HG03460 (cell line): Measurements from ENCODE around the gene DMGDH.

Experiments
- ATAC-seq: cut with Tn5 transposase; IDR thresholded peaks from one replicate; pipeline ENCODE4 v1.9.1; 2021; ENCODE audit not compliant: unreplicated experiment

The DMGDH gene

DNA sequence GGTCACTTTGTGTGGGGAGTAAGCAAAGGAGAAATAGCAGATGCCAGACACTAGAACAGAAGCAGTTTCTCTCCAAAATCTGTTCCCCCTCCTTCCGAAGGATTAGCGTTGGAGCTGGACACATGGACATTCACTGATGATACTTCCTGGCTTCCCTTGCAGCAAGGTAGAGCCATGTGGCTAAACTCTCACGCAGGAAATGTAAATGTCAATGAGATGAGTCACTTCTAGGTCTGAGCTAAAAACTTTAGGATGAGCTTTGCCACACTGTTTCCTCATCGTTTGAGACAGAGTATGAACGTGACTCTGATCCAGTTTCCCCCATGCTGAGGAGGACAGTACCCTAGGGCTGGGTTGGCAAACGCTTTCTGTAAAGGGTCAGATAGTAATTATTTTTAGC, 5.2 kb upstream of the DMGDH start:
- no peak for ATAC-seq

DNA sequence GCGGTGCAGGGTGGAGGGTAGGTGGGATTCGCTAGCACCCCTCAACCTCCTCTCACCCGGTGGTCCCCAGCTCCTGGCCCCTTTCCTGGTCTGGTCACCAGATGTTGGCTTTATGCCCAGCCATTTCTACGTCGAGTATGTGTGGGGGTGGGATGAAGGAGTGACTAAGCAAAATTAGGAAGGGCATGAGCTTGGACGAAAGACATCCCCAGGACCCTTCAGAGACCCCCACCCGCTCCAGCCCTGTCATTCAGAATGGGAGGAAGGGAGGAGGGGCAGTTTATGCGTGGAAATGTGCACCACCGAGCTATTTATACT, 835 bp upstream of the DMGDH start:
- no peak for ATAC-seq

DNA sequence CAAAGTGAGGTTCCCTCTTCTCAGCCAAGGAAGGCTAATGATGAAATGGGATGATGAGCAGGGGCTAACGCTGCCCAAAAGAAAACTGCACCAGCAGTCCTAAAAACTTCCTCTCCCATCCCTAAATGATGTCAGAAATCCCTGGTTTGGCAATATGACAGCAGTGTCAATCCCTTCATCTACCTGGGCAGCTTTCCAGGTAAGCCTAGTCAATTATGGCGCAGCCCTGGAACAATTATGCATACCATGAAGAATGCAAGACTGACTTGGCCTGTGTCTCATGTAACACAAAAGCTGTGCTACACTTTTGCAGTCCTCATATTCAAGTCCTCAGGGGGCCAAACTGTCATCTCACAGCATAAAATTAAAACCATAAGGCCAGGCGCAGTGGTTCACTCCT, 7.0 kb downstream of the DMGDH start:
- no peak for ATAC-seq

DNA sequence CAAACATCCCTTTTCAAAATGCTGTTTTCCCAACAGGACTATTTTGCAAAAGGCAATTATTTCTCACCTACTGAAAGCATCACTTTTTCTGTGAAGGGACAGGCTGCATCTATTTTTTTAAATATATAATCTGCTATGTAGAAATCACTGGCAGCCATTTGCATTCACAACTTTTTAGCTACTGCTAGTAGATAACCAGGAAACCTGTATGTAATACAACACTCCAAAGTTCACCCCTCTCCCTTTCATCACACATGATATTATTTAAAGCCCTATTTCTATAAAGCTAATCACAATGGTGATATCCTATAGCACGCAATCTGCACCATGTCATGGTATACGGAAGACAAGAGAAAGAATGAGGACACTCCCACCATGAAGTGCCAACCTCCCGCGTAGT, 9.8 kb downstream of the DMGDH start:
- ATAC-seq = no peak

DNA sequence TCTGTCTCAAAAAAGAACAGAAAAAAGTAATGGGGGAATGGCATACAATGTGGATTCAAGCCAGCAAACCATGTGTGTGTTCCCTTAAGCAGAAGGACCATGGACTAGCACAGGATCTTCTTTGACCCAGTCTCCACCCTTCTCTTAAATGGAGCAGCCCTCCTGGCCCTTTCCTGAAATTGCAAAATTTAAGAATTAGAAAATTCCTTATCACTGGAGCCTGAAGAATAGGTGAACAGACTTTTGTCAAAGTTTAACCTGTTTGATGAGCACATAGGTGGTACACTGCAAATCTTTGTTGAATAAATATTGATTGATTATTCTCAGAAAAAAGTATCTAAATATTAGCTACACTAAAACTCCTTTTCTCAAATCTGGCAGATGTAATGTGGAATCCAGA, 12.6 kb downstream of the DMGDH start:
- no peak for ATAC-seq

DNA sequence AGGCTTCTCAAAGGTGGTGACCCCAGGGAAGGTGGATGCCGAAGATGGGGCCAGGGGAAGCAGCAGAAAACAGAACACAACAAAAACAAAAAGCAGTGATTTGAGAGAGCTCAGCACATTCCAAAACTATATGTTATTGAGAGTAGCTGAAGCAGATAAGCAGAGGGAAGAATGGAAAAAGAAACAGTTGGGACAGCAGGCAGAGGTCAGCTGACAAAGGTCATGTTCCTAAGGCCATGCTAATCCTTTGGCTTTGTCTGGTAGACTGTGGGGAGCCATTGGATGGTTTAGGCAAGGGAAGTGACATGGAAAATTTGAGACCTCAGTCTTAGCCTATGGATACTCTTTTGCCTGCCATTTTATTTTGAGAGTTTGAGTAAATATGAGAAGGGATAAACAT, 14.5 kb downstream of the DMGDH start:
- no peak for ATAC-seq

DNA sequence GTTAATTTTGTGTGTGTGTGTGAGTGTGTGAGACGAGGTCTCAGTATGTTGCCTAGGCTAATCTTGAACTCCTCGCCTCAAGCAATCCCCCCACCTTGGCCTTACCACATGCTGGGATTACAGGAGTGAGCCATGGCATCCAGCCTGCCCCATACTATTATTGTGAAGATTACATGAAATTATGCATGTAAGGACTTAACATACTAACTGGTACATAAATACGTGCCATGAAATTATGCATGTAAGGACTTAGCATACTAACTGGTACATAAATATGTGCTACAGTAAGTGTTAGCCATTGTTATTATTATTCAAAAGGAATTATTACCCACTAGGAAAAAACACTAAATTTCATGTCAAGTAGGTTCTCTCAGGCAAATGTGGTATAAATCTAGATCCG, 16.2 kb downstream of the DMGDH start:
- ATAC-seq = no peak

DNA sequence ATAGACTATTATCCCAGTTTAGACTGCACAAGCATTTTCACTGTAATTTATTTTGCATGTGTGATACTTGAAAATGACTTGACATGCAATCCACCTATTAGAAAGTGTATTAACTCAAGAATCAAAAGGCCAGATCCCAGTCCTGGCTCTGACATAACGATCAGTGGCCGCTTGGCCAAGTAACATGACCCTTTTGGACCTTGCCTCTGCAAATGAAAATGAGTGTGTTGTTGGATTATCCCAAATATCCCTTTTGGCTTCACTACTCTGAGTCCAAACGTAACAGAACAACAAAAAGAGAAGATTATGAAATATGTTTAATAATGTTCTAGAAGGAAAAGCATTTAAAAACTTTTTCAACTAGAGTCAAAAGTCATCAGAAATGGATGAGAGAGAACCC, 19.0 kb downstream of the DMGDH start:
- no peak for ATAC-seq

DNA sequence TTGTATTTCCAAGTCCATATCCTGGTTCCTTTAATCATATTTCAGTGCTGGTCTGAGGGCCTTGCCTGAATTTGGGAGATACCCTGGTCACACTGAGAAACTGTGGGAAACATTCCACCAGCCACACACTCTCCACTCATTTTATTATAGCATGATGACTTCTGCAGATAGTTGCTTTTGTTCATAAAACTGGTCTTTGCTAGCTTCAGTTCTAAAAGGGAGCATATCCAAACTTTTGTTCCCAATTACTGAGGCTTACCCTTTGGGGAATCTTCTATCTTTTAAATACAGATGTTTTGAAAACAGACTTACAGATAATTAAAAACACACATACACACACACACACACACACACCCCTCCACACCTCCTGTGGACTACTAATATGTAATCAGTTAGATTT, 21.0 kb downstream of the DMGDH start:
- no peak for ATAC-seq

DNA sequence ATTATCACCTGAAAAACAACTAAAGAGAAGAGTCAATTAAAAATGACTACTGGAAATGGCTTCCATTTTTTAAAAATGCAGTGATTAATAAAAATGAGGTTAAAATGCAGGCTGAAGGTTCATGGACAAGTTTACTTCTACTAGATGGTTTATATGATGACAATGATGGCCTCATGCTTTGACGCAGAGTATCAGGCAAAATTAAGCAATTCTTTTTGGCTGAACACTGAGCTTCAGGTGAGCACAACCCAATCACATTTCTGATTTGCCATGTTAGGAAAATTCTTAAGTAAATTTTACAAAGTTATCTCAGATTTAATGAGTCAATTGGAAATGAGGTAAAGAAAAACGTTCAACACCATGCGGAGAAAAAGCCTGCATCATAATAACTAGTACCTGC, 22.3 kb downstream of the DMGDH start:
- ATAC-seq = no peak

DNA sequence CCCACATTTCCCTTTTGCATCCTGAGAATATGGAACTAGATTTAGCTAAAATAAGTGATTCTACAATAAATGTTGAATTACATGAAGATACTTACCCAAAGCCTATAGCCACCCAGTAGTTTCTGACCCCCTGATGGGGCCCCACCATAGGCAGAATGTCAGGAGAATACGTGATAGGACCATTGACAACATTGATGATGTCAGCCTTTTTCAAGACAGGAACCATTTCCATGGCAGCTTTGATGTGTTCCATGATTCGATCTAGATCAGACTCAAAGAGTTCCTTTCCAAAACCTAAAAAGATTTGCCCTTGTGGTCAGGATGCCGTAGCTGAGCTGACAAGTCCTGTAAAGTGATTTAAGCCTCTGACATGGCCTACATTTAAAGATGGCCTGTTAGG, 27.3 kb downstream of the DMGDH start:
- no peak for ATAC-seq

DNA sequence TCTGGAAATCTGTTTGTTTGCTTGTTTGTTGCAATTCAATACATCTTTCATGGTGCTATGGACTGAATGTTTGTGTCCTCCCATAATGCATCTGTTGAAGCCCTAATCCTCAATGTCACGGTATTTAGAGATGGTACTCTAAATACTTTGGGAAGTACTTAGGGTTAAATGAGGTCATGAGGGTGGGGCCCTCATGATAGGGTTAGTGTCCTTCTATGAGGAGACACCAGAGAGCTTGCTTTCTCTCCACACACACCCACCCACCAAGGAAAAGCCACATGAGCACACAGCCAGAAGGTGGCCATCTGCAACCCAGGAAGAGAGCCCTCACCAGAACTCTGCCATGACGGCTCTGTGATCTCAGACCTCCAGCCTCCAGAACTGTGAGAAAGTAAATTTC, 32.7 kb downstream of the DMGDH start:
- no peak for ATAC-seq

DNA sequence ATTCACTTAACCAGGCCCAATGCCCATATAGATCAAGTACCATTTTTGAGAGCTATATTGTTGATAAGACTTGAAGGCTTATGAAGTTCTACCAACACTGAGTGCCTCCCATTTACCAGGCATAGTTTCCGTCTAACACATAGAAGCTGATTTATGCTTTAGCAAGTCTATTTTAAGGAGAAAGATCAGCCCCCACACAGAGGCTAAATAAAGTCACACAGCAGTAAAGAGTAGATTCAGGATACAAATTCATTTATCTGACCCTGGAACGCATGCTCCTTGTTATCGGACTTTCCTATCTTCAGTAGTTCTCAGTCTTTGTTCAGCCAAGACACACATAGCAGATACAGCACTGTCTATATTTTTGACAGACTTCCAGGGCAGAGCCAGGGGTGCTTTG, 34.2 kb downstream of the DMGDH start:
- no peak for ATAC-seq

DNA sequence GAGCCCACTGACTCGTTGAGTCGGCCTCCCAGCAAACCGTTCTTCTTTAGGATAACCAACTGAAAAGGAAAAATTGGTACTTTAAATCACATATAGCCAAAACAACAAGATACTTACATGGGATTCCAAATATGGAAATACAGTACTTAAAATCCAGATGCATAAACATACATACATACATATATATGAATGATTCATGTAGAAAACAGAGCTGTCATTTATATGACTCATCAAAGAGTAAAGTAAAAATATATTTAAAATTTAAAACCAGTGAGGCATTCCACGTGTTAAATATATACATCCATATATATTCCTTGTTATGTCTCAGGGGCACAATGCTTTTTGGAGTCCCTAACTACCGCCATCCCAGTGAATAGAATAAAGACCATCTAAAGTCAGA, 36.7 kb downstream of the DMGDH start:
- no peak for ATAC-seq

DNA sequence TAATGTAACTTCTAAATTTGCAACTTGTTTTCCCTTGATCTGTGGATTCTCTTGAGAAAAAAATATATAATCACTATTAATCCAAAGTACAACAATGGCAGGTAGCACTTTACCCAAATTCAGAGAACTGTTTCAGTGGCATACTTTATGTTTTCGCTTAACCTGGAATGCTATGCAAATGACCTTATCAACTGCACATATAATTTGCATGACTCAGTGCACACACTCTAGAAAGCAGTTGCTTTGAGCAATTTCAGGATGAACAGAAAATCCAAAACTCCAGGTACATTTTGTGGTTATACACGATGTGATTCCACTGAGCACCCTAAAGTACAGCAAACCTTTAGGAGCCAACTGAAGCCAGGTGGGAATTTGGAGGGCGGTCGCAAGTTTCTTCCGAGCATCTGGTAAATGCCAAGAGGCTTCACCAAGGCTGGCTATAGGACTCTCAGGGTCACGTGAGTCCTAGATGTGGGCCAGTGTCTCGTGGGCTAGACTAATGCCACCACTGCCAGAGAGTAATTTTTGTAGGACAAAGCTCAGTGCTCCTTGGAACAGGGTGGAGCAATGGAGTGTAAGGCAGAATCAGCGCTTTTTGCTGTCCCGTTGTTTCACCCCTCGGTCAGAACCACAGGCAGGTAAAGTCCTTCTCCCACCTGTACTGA, 37.3 kb downstream of the DMGDH start:
- ATAC-seq = no peak

DNA sequence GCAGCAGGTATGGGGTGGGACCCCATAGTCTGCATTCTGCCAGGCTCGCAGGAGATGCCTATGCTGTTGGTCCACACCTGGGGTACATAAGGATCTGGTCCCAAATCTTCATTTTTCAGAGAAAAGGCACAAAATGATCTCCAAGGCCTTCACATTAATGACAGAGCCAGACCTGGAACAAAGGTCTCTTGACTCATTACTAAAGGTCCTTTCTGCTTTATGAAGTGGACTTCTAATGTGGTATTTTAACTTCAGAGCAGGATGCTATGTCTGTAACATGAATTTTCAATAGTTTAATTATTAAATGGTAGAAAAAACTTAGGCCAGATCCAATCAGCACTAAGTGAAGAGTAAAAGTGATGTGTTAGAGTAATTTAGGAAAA, 38.0 kb downstream of the DMGDH start:
- ATAC-seq = no peak

DNA sequence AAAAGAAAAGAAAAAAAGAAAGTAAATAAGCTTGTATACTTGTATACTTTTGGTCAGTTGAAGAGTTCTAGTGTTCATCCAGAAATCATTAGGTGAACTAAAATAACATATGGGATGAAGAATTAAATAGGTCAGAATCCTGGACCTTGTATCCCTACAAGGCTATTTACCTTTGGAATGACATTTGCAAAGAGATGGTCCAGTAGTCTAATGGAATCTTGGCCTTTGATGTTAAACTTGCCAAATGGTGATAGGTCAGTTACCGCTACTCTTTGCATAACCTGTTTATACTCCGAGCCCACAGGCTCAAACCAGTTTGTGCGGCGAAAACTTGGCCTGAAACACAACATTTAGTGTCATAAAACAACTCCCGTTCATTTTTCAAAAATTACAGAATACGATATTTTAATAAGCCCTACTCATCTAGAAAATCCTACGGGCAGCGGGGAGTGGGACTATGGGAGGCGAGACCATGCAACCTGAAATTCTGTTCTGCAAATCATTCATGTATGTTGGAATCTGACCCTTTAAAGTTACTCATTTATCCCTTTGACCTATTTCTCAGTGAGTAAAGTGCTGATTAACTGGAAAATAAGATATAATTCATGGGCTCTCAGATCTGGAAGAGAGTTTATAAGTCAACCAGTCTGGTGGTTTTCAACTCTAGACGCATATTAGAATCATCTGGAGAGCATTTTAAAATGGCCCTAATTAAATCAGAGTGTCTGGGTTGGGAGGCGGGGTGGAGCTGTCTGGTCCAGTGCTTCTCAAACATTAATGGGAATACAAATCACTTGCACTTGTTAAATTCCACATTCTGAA, 38.6 kb downstream of the DMGDH start:
- no peak for ATAC-seq

DNA sequence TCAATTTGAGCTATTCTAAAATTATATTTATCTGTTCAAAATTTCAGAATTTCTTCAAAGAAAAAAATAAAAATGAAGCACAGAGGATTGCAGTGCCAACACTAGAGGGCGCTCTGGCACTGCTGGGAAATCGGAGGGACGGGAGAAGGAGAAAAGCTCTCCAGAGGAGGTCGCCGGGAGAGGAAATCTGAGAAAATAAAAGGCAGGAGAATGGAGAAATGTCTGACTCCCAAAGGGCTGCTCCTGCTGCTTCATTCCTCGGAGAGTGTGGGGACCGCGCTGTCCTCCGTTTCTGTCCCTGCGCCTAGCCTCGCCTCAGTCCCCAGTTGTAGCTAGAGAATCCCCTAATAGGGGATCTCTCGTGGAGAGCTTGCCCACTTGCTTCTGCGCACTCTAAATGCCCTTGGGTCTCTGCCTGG, 44.4 kb downstream of the DMGDH start:
- no peak for ATAC-seq

DNA sequence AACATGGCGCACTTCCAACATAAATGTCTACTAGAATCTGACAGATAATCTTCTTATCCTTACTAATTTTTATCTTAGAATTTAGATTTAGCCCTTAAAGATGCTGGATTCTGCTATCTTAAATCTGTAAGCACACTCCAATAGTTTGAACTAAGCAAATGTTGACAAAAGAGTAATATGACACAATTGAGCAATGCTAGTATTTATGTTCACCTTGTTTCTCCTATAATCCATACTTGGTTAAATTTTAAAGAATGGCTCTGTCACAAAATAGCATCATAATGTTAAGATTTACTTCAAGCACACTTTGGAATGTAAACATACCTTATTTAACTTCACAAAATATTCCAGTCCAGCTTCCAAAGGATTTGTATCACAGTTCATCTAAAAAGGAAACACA, 45.5 kb downstream of the DMGDH start:
- ATAC-seq = no peak

DNA sequence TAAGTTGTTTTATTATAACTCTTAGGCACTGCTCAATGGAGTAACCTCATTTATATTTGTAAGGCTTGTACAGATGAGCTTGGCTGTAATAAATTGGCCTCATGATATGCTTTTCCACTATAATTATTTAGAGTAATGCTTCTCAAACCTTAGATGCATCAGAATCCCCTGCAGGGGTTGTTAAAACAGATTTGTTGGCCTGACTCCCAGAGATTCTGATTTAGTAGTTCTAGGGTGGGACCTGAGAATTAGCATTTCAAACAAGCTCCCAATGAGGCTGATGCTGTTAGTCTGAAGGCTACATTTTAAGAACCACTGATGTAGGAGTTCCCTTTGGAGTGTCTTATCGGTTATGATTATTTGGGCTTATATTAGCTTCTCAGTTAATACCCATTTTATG, 46.1 kb downstream of the DMGDH start:
- no peak for ATAC-seq

DNA sequence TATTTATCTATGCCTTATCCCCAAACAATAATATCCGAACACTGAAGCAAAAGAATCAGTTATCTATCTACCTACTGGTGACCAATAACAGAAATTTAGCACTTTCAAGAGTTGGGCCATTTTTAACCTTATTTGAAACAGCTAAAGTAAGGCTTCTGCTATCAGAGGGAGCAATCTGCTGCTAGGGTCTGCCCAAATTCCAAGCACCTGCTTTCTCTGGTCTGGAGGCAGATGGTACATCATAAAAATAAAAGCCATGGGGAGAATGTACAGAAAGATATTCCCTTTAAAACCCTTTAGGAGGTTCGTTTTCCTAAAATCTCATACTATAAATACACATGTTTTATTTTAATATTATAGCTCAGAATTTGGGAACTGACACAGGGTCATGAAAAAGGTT, 46.7 kb downstream of the DMGDH start:
- ATAC-seq = no peak

DNA sequence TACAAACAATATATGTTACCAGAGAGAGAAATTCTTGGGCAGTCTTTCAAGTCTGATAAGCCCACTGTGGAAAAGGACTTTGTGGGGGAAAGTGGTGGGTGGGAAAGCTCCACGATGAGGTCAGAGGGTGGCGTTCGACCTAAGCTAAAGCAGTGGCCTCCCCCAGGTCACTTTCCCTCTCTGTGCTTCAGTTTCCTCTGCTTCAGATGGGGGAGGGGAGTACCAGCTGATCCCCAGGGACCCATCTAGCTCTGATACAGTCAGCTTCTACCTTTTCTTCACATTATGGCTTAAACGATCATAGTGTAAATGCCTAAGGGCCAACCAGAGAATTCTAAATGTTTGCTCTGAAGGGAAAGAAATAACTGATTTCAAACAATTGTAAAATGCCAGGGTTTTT, 47.7 kb downstream of the DMGDH start:
- no peak for ATAC-seq
